Activated CD4-positive, CD25-positive, alpha-beta regulatory T cell treated with anti-CD3 and anti-CD28 coated beads, Interleukin-2, amount 50 U/mL, for 72 hours (primary cell): Measurements from ENCODE around the gene PAPPA2.
"Not testable (repeated sequence)": the region's sequence is repeated elsewhere in the genome, so short reads cannot be mapped to it uniquely, and the experiment has no call there.

Source experiments
- DNase-seq: peaks from one replicate; pipeline ENCODE4 v3.0.0; 2021

Gene PAPPA2

GRCh38 chr1:176462674-176463378 is at the start of gene PAPPA2:
Gene PAPPA2 (plus strand): TSS chr1:176463175. CDS start chr1:176556323, 93,148 bp downstream.
- DNase-seq, result no peak

GRCh38 chr1:176416777-176417176 is 46.2 kb upstream of the PAPPA2 start:
- DNase-seq, result no peak

- DNase-seq, result not testable (repeated sequence)
These were observed 43.4 kb upstream of the PAPPA2 start for GRCh38 chr1:176419608-176420007.

DNA sequence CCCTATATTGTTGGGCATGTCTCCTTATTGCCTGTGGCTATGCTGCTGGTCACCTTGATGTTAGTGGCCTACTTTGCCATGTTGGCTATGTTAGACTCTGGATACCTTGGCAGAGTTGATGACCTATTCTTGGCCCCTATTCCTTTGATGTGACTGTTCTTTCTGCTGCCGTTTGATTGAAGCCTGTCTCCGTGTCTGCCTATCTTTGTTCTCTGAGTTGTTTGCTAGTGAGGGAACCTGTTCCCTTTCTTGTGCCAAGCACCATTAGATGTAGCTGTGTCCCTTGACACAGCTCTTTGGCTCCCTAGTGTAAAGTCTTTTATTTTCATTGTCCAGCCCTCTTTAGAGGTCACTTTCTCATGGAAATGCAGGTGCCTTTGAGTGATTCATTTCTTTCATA is 28.7 kb upstream of the PAPPA2 start:
- no peak for DNase-seq

DNA sequence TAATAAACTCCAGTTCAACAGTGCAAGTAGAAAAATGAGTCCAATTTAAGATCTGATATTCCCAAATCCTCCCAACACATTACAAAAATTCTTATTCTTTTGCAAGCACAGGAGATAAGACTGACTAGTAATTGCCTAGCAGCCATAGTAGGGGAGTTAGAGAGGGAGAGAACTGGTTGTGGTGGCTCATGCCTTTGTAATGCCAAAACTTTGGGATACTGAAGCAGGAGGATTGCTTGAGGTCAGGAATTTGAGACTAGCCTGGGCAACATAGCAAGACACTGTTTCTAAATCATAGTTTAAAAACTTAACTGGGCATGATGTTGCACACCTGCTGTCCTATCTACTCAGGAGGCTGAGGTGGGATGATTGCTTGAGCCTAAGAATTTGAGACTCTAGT is 26.7 kb upstream of the PAPPA2 start:
- DNase-seq, result no peak

GRCh38 chr1:176440176-176440575 is 22.8 kb upstream of the PAPPA2 start:
- no peak for DNase-seq

DNA sequence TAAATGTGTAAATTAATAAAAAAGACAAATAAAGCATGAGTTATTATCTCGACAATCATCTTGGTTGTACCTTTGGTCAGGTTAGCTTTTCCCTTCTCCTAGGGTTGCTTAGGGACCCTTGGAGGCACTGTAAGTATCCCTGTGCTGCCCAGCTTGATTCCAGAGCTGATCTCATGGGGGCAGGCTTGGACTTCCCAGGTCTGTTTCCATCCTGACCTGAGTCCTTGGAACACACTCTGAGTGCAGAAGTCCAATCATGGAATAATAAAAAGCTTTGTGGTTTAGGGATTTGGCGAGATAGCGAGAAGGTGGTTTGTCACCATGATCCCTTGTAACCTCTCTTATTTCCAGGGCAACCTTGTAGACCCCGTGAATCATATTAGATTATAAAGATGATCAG is 18.7 kb upstream of the PAPPA2 start:
- no peak for DNase-seq

- no peak for DNase-seq
These were observed 17.6 kb upstream of the PAPPA2 start for GRCh38 chr1:176445402-176445801.

GRCh38 chr1:176448340-176448739 is 14.6 kb upstream of the PAPPA2 start:
- no peak for DNase-seq

DNA sequence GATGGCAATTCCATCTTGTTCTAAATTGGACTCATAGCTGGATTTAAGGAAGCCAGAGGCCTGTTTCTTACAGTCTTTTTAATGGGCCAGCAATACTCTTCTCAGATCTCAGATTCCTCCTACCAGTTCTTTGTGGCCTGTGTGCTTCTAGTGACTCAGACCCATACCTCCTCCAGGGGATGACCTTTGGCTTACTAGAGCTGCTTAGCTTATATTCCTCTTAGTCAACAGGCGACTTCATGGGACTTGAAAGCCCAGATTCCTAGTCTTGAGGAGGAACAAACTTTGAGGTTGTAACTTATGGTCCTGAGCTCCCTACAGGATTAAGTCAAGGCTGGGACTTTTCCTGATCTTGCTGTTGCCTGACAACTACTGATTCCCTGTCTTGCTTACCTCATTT is 12.4 kb upstream of the PAPPA2 start:
- no peak for DNase-seq

DNA sequence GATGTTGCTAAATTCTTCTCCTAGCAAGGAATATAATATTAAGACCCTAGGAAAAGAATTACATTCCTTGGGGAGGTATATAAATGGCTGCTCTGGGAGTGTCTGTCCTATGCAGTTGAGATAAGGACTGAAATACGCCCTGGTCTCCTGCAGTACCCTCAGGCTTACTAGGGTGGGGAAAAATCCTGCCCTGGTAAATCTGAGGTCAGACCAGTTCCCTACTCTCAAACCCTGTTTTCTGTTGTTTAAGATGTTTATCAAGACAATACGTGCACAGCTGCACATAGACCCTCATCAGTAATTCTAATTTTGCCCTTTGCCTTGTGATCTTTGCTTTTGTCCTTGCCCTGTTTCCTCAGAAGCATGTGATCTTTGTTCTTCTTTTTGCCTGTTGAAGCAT is 11.2 kb upstream of the PAPPA2 start:
- DNase-seq, result not testable (repeated sequence)

DNA sequence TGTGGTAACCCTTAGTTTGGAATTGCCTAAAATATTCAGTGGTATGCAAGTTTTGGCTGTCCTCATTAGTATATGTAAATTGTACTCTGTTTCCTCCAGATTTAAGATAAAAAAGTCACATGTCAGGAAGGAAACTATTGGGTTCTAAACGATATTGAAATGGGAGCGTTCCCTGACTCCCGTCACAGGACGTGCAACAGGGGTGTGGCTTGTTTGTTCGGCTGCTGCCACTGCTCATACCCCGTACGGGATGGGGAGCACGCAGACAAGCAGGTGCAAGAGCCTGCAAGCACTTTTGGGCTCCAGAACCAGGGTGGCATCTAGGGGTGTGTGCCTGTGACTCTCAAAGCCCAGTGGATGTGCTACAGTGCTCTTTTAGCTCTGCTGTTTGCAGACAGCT is 6.2 kb upstream of the PAPPA2 start:
- DNase-seq, result no peak

- DNase-seq, result no peak
These were observed 2.2 kb upstream of the PAPPA2 start for GRCh38 chr1:176460544-176461336.

DNA sequence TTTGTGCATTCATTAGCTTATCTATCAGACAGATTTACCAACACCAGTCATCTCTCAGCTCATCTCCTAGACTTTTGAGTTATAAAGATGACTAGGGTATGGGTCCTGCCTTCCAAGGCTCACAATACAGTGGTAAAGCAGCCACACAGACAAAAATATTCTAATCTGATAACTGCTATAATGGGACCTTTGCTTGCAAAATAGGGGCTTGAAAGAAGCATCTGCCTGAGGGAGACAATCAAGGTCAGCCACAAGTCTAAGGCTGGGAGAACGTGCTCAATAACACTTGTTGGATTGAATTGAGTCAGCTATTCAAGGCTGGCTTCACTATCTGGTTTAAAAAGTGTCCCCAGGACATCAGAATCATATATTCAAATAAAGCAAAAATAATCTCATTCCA is 1.4 kb upstream of the PAPPA2 start:
- DNase-seq, result no peak

GRCh38 chr1:176466514-176466913 is 3.5 kb downstream of the PAPPA2 start:
- no peak for DNase-seq

- no peak for DNase-seq
These were observed 6.6 kb downstream of the PAPPA2 start for GRCh38 chr1:176469450-176470010.

GRCh38 chr1:176471338-176472121 is 8.6 kb downstream of the PAPPA2 start:
- DNase-seq, result no peak

GRCh38 chr1:176479971-176480370 is 17.0 kb downstream of the PAPPA2 start:
- DNase-seq, result no peak

DNA sequence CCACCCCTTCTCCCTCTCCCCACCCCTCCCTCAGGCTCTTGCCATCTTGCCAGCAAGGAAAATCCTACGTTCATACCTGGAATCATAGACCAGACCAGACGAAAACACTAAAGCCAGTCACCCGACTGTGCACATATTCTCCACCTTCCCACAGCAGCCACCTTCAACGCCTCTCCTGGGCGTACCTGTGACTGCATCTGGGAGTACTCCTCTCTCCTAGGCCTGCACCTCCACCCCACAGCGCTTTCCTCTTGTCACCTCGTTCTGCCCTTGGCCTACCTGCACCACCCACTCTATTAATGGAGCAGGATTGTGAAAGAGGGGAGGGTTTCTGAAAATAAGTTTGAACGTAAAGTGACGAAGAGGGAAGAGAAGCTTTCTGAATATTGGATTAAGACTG is 17.8 kb downstream of the PAPPA2 start:
- no peak for DNase-seq

- no peak for DNase-seq
These were observed 22.1 kb downstream of the PAPPA2 start for GRCh38 chr1:176485083-176485482.

GRCh38 chr1:176494436-176494835 is 31.5 kb downstream of the PAPPA2 start:
- DNase-seq, result no peak

- DNase-seq, result no peak
These were observed 36.7 kb downstream of the PAPPA2 start for GRCh38 chr1:176499671-176500070.

DNA sequence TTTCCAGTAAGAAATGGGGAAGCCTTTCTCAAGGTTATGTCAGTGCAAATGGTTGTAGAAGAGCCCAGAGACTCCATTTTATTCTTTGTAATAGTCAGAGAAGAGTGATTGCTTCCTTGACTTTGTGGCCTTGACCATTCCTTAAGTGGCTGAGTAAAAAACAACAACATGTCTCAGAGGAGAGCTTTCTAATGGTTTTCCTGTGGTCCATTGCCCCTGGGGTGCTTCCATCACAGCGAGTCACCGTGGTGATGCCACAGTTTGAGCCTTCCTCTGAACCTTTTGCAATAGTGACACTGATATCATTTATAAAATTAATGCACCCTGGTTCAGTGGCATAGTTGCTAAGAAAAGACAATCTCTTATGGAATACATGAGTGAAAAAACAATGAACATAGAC is 38.6 kb downstream of the PAPPA2 start:
- DNase-seq, result no peak
